ENCODE data around the gene HCN2.

GRCh38 chr19:640606-641189, 51.0 kb downstream of the HCN2 start:
- no peak for TF ChIP-seq CREM (IDR thresholded peaks at IDR 0.05; ENCODE audit: low read depth)
- TF ChIP-seq POLR2AphosphoS5 (IDR thresholded peaks at IDR 0.05; ENCODE audit: low read length) = no peak
- no peak for TF ChIP-seq ZNF207 (IDR thresholded peaks at IDR 0.05; ENCODE audit: borderline replicate concordance)
- no peak for TF ChIP-seq RAD21 (IDR thresholded peaks at IDR 0.05; ENCODE audit: insufficient read depth, low read depth, low read length)
- TF ChIP-seq, protein P1, sequence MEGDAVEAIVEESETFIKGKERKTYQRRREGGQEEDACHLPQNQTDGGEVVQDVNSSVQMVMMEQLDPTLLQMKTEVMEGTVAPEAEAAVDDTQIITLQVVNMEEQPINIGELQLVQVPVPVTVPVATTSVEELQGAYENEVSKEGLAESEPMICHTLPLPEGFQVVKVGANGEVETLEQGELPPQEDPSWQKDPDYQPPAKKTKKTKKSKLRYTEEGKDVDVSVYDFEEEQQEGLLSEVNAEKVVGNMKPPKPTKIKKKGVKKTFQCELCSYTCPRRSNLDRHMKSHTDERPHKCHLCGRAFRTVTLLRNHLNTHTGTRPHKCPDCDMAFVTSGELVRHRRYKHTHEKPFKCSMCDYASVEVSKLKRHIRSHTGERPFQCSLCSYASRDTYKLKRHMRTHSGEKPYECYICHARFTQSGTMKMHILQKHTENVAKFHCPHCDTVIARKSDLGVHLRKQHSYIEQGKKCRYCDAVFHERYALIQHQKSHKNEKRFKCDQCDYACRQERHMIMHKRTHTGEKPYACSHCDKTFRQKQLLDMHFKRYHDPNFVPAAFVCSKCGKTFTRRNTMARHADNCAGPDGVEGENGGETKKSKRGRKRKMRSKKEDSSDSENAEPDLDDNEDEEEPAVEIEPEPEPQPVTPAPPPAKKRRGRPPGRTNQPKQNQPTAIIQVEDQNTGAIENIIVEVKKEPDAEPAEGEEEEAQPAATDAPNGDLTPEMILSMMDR (IDR thresholded peaks at IDR 0.05 in 2 of 3, conservative IDR thresholded peaks at IDR 0.05 in 1 of 3; ENCODE audit: control insufficient read depth in 2 of 3, extremely low read depth in 1 of 3, insufficient read depth in 1 of 3, low read depth in 3 of 3, low read length in 3 of 3) = no peak
- no peak for TF ChIP-seq NRF1 (conservative IDR thresholded peaks at IDR 0.05; ENCODE audit: low read depth, low read length)
- no peak for TF ChIP-seq CEBPB (IDR thresholded peaks at IDR 0.05; ENCODE audit: borderline replicate concordance in 1 of 2, low read depth in 2 of 2, low read length in 2 of 2)
- no peak for TF ChIP-seq YY1 (IDR thresholded peaks at IDR 0.05; ENCODE audit: low read depth, low read length)
- no peak for TF ChIP-seq POLR2A (IDR thresholded peaks at IDR 0.05; ENCODE audit: low read depth, low read length)
